Endothelial cell of umbilical vein (primary cell): Measurements from ENCODE around the gene KIF26B. TPM values are rescaled to one million over a fixed set of nuclear protein-coding genes. Genes with fewer than 3 reads are reported as not detected.

Source experiments
- BruUV-seq: library from RNA; stranded (reverse); fragments of 400-500 nt; replicated peaks from 2 replicates; lab custom pipeline; 2021; lab: Mats Ljungman, UMichigan
- CTCF ChIA-PET: fragments of 300-600, 350-600 bp; sonication (Branson Sonifier 250); formaldehyde crosslinking; loops from one replicate; lab custom pipeline; 2021; ENCODE audit warnings: antibody characterized with exemption, inconsistent platforms; lab: Charles Lee
- POLR2A ChIA-PET: fragments of 300-600, 350-600 bp; sonication (Branson Sonifier 250); formaldehyde crosslinking; loops from one replicate; lab custom pipeline; 2021; ENCODE audit warnings: antibody characterized with exemption, inconsistent platforms; lab: Charles Lee
- DNase-seq: peaks from one replicate; pipeline ENCODE4 v3.0.0-alpha.2; 2011; ENCODE audit warnings: low read depth, low spot score
- FAIRE-seq: peaks from 2 replicates; lab custom pipeline; 2011; peaks lifted over from hg19 to GRCh38; lab: Jason Lieb, UNC
- H2AFZ ChIP-seq: 2 replicates; pipeline ENCODE4 v1.6.0; 2012; ENCODE audit warnings: low read depth, low read length, control low read depth, inconsistent platforms
- H3K27ac ChIP-seq: 2 replicates; pipeline ENCODE4 v1.5.1; 2011; ENCODE audit warnings: low read depth, mild to moderate bottlenecking, control low read depth, low read length, moderate library complexity; ENCODE audit not compliant: insufficient read depth
- H3K27me3 ChIP-seq, 2 experiments: 2 replicates each; pipeline versions ENCODE4 v1.6.0 to v1.6.1; 2011; ENCODE audit warnings: low read length in 2 of 2, mixed read lengths in 1 of 2; ENCODE audit not compliant: control insufficient read depth in 2 of 2, insufficient read depth in 2 of 2
- H3K36me3 ChIP-seq, 2 experiments: 2 replicates in 1 of 2; 3 replicates in 1 of 2; pipeline ENCODE4 v1.5.1; 2011; ENCODE audit warnings: low read length in 2 of 2, mild to moderate bottlenecking in 1 of 2, moderate library complexity in 1 of 2; ENCODE audit not compliant: control insufficient read depth in 2 of 2, insufficient read depth in 2 of 2; ENCODE audit errors: extremely low read depth in 1 of 2
- H3K4me1 ChIP-seq: 3 replicates; pipeline ENCODE4 v1.5.1; 2011; ENCODE audit warnings: mild to moderate bottlenecking, low read length; ENCODE audit not compliant: control insufficient read depth, insufficient read depth; ENCODE audit errors: extremely low read depth
- H3K4me2 ChIP-seq: 2 replicates; pipeline ENCODE4 v1.6.1; 2011; ENCODE audit warnings: low read length, control low read depth, mixed read lengths; ENCODE audit not compliant: insufficient read depth
- H3K4me3 ChIP-seq, 3 experiments: fragments of 200-600 bp in 1 of 3; sonication (generic), shearing (Covaris generic) in 1 of 3; replicated peaks in 1 of 3; 2 replicates each; pipeline ENCODE4 v1.5.1; 2011 to 2016; ENCODE audit warnings: control low read depth in 3 of 3, low read length in 3 of 3, mild to moderate bottlenecking in 2 of 3, inconsistent platforms in 1 of 3, low read depth in 1 of 3, moderate library complexity in 1 of 3; ENCODE audit not compliant: insufficient read depth in 1 of 3
- H3K79me2 ChIP-seq: 2 replicates; pipeline ENCODE4 v1.6.0; 2012; ENCODE audit warnings: low read length, inconsistent platforms; ENCODE audit not compliant: control insufficient read depth, insufficient read depth
- H3K9ac ChIP-seq: replicated peaks from 2 replicates; pipeline ENCODE3; 2011; ENCODE audit warnings: low read length, control low read depth; ENCODE audit not compliant: insufficient read depth; ENCODE audit errors: extremely low read depth
- H3K9me1 ChIP-seq: replicated peaks from 3 replicates; pipeline ENCODE4 v1.6.0; 2011; ENCODE audit warnings: mild to moderate bottlenecking, low read length; ENCODE audit not compliant: control insufficient read depth, insufficient read depth; ENCODE audit errors: extremely low read depth
- H3K9me3 ChIP-seq: replicated peaks from 2 replicates; pipeline ENCODE4 v1.5.1; 2012; ENCODE audit warnings: low read length, inconsistent platforms; ENCODE audit not compliant: control insufficient read depth, insufficient read depth
- H4K20me1 ChIP-seq: replicated peaks from 2 replicates; pipeline ENCODE3; 2011; ENCODE audit warnings: mild to moderate bottlenecking, low read length; ENCODE audit not compliant: control insufficient read depth, insufficient read depth; ENCODE audit errors: extremely low read depth
- EZH2 ChIP-seq: IDR thresholded peaks from 2 replicates; pipeline ENCODE4 v1.6.1; 2012; ENCODE audit warnings: borderline replicate concordance, low read depth, mild to moderate bottlenecking, moderate library complexity, low read length, inconsistent platforms; ENCODE audit not compliant: severe bottlenecking
- FOS ChIP-seq: IDR thresholded peaks from 2 replicates; pipeline ENCODE4 v1.6.1; 2011; ENCODE audit warnings: mild to moderate bottlenecking, low read length, moderate library complexity, borderline replicate concordance; ENCODE audit not compliant: insufficient read depth
- GATA2 ChIP-seq: IDR thresholded peaks from 2 replicates; pipeline ENCODE4 v1.7.0; 2011; ENCODE audit warnings: low read depth, mild to moderate bottlenecking, moderate library complexity, mixed read lengths, low read length; ENCODE audit not compliant: insufficient read length, insufficient read depth
- JUN ChIP-seq: IDR thresholded peaks from 2 replicates; pipeline ENCODE4 v1.6.1; 2011; ENCODE audit warnings: borderline replicate concordance, low read depth; ENCODE audit not compliant: insufficient read length, insufficient read depth
- MYC ChIP-seq: IDR thresholded peaks from one replicate; pipeline ENCODE4 v1.6.1; 2011; ENCODE audit warnings: mild to moderate bottlenecking, low read depth, low read length
- POLR2A ChIP-seq: IDR thresholded peaks from 2 replicates; pipeline ENCODE4 v1.6.1; 2012; ENCODE audit warnings: low read depth, mild to moderate bottlenecking, control low read depth, low read length
- POLR2AphosphoS5 ChIP-seq: IDR thresholded peaks from 2 replicates; pipeline ENCODE4 v1.6.1; 2012; ENCODE audit warnings: low read depth, mild to moderate bottlenecking, control low read depth, low read length, moderate library complexity; ENCODE audit not compliant: insufficient read depth
- dilution Hi-C: fragments of 300-500 bp; cut with MboI; formaldehyde crosslinking; loops from one replicate; pipeline ENCODE4 v1.15.0; 2019; ENCODE audit warnings: low sequenced_read_pairs; ENCODE audit not compliant: extremely low pct_ligation_motif_present
- intact Hi-C: fragments of 100-400 bp; cut with micrococcal nuclease; formaldehyde crosslinking; loops from one replicate; pipeline ENCODE4 v1.10.0; 2022
- polyA plus RNA-seq, 4 experiments: library from polyadenylated mRNA; depleted of rRNA in 3 of 4; stranded (reverse) in 3 of 4; unstranded in 1 of 4; fragments of >200 nt; gene quantifications; 2 replicates each; pipeline versions ENCODE4 v1.2.1 to v1.2.3, GENCODE V29; 2011 to 2012; ENCODE audit warnings: missing spikeins in 1 of 4
- total RNA-seq: library from RNA; stranded (reverse); gene quantifications from 2 replicates; pipeline ENCODE4 v1.2.3, GENCODE V29; 2021
- TF ChIP-seq, protein P1 (sequence below), 2 donors: IDR thresholded peaks; 1 replicate in 1 of 2; 2 replicates in 1 of 2; pipeline ENCODE4 v1.5.1; 2011; ENCODE audit warnings: low read length in 2 of 2, mild to moderate bottlenecking in 2 of 2, moderate library complexity in 2 of 2, control low read depth in 1 of 2, inconsistent platforms in 1 of 2, low read depth in 1 of 2; ENCODE audit not compliant: insufficient read depth in 1 of 2; ENCODE audit errors: extremely low read depth in 1 of 2
- TF ChIP-seq, protein P2 (sequence below): IDR thresholded peaks from 2 replicates; pipeline ENCODE4 v1.6.1; 2011; ENCODE audit not compliant: insufficient read depth, insufficient read length

KIF26B gene
- total and polyA plus RNA-seq, 2 donors (not counting 3 experiments of a cell fraction or from before 2014, with no cell fraction given), result 0.04 to 0.49 TPM

DNA sequence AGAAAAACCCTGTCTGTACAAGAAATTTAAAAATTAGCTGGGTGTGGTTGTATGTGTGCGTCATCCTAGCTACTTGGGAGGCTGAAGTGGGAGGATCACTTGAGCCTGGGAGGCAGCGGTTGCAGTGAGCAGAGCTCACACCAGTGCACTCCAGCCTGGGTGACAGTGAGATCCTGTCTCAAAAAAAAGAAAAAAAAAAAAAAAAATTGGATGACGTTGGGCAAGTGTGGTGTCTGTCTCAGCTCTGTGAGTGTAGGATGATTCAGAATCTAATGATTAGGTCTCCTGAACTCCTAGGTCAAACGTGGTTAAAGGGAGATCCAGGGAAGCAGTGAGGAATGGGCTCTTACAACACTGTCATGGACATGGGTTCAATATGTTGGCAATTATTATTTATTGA lies 435.9 kb downstream of the KIF26B start:
- H3K4me1 ChIP-seq, result no peaks in the 10 kb centered on the region
- H3K4me3 ChIP-seq, result no peak overlapping the region
- H3K9me3 ChIP-seq, result no peaks in the 10 kb centered on the region
- H4K20me1 ChIP-seq, result no peaks in the 10 kb centered on the region
- H3K36me3 ChIP-seq, result no peaks in the 10 kb centered on the region
- H3K9ac ChIP-seq, result no peak overlapping the region
- POLR2A ChIA-PET, result no interaction called here
- no peak for DNase-seq
- H3K27ac ChIP-seq, result no peak overlapping the region
- intact Hi-C loops, result no loop called here
- FAIRE-seq, result no peak
- no peak overlapping the region for H2AFZ ChIP-seq
- no peaks in the 10 kb centered on the region for H3K9me1 ChIP-seq
- TF ChIP-seq GATA2 (no peak), FOS (no peak), MYC (no peak), JUN (no peak), EZH2 (no peak), POLR2AphosphoS5 (no peak), POLR2A (no peak)
- TF ChIP-seq, protein P1, sequence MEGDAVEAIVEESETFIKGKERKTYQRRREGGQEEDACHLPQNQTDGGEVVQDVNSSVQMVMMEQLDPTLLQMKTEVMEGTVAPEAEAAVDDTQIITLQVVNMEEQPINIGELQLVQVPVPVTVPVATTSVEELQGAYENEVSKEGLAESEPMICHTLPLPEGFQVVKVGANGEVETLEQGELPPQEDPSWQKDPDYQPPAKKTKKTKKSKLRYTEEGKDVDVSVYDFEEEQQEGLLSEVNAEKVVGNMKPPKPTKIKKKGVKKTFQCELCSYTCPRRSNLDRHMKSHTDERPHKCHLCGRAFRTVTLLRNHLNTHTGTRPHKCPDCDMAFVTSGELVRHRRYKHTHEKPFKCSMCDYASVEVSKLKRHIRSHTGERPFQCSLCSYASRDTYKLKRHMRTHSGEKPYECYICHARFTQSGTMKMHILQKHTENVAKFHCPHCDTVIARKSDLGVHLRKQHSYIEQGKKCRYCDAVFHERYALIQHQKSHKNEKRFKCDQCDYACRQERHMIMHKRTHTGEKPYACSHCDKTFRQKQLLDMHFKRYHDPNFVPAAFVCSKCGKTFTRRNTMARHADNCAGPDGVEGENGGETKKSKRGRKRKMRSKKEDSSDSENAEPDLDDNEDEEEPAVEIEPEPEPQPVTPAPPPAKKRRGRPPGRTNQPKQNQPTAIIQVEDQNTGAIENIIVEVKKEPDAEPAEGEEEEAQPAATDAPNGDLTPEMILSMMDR (IDR thresholded peaks at IDR 0.05; ENCODE audit: extremely low read depth in 1 of 2, insufficient read depth in 1 of 2, low read depth in 1 of 2, low read length in 2 of 2), result no peak
- TF ChIP-seq, protein P2, sequence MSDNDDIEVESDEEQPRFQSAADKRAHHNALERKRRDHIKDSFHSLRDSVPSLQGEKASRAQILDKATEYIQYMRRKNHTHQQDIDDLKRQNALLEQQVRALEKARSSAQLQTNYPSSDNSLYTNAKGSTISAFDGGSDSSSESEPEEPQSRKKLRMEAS, result no peak
- no peaks in the 10 kb centered on the region for H3K79me2 ChIP-seq
- H3K4me2 ChIP-seq, result no peak overlapping the region
- H3K27me3 ChIP-seq, result no peaks in the 10 kb centered on the region
- CTCF ChIA-PET, result no interaction called here
- dilution Hi-C loops, result no loop called here
- no TSS peak for BruUV-seq
